MM.1S (cell line): ENCODE results near the gene EPN1.
A peak's percentile ranks its signal among the peaks of the same experiment; 100 is the strongest.

Experiments
- DNase-seq: peaks from one replicate; pipeline ENCODE4 v3.0.0-alpha.2; 2015
- H2AFZ ChIP-seq: fragments of 300-600 bp; sonication (generic); 2 replicates; pipeline ENCODE4 v1.6.0; 2016; ENCODE audit warnings: antibody characterized with exemption, low read length
- H3F3A ChIP-seq: fragments of 300-600 bp; sonication (generic); 2 replicates; pipeline ENCODE4 v1.6.1; 2016; ENCODE audit warnings: mild to moderate bottlenecking, antibody characterized with exemption, low read length, moderate library complexity, mixed read lengths; ENCODE audit not compliant: insufficient read depth
- H3K27ac ChIP-seq: fragments of 300-600 bp; sonication (generic); 2 replicates; pipeline ENCODE4 v1.5.1; 2016; ENCODE audit warnings: mild to moderate bottlenecking, low read length
- H3K27me3 ChIP-seq: fragments of 300-600 bp; sonication (generic); replicated peaks from 2 replicates; pipeline ENCODE4 v1.6.0; 2016; ENCODE audit warnings: low read length; ENCODE audit not compliant: insufficient read depth
- H3K36me3 ChIP-seq: fragments of 300-600 bp; sonication (generic); replicated peaks from 2 replicates; pipeline ENCODE4 v1.6.1; 2016; ENCODE audit warnings: mild to moderate bottlenecking, low read length, mixed read lengths; ENCODE audit not compliant: insufficient read depth
- H3K4me1 ChIP-seq: fragments of 300-600 bp; sonication (generic); 2 replicates; pipeline ENCODE4 v1.6.1; 2016; ENCODE audit warnings: low read length, mixed read lengths
- H3K4me2 ChIP-seq: fragments of 300-600 bp; sonication (generic); 2 replicates; pipeline ENCODE4 v1.6.0; 2016; ENCODE audit warnings: low read depth, low read length
- H3K4me3 ChIP-seq: fragments of 300-600 bp; sonication (generic); 2 replicates; pipeline ENCODE4 v1.5.1; 2016; ENCODE audit warnings: low read length, mixed read lengths
- H3K79me2 ChIP-seq: fragments of 300-600 bp; sonication (generic); 2 replicates; pipeline ENCODE4 v1.6.1; 2016; ENCODE audit warnings: mixed run types, low read length, mixed read lengths
- H3K9ac ChIP-seq: fragments of 300-600 bp; sonication (generic); 2 replicates; pipeline ENCODE4 v1.6.1; 2016; ENCODE audit warnings: low read length, mixed read lengths
- H3K9me2 ChIP-seq: fragments of 300-600 bp; sonication (generic); replicated peaks from 2 replicates; pipeline ENCODE4 v1.6.1; 2016; ENCODE audit warnings: mild to moderate bottlenecking, low read length, mixed read lengths; ENCODE audit not compliant: insufficient read depth
- H3K9me3 ChIP-seq: fragments of 300-600 bp; sonication (generic); replicated peaks from 2 replicates; pipeline ENCODE4 v1.6.1; 2016; ENCODE audit warnings: mild to moderate bottlenecking, low read length, mixed read lengths; ENCODE audit not compliant: insufficient read depth
- H4K20me1 ChIP-seq: fragments of 300-600 bp; sonication (generic); 2 replicates; pipeline ENCODE4 v1.6.1; 2016; ENCODE audit warnings: mild to moderate bottlenecking, low read length, moderate library complexity, mixed read lengths; ENCODE audit not compliant: insufficient read depth
- EZH2 ChIP-seq: fragments of 300-600 bp; sonication (generic); optimal IDR thresholded peaks from 2 replicates; pipeline ENCODE3; 2017; ENCODE audit warnings: low read depth, mild to moderate bottlenecking, antibody characterized with exemption, low read length, mixed read lengths
- EZH2phosphoT487 ChIP-seq: fragments of 300-600 bp; sonication (generic); IDR thresholded peaks from 2 replicates; pipeline ENCODE4 v1.6.1; 2018; ENCODE audit warnings: antibody characterized with exemption, low read length
- TF ChIP-seq, protein P1 (sequence below): fragments of 300-600 bp; sonication (generic); IDR thresholded peaks from 2 replicates; pipeline ENCODE4 v1.5.1; 2016; ENCODE audit warnings: antibody characterized with exemption, low read length, mixed read lengths

EPN1 gene

DNA sequence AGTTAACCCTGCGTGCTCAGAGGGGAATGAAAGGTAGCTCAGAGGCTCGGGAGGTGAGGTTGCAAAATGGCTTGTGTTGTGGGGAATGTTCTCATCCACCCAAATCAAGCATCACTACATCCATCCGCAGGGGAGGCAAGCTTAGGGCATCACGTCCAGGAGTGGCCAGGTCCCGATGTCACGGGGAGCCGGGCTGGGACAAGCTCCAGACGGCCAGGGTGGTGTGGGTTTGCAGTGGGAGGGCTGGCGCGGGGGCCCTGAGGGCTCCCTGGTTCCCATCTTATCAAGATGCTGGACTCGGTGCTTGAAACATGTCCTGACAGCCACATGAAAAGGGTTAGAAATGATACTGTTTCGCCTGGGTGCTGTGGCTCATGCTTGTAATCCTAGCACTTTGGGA is 25.8 kb downstream of the EPN1 start:
- H3K4me2 ChIP-seq: no peak overlapping the region
- H2AFZ ChIP-seq: no peak overlapping the region
- no peak overlapping the region for H3K27ac ChIP-seq
- no peaks in the 10 kb centered on the region for H3K9me2 ChIP-seq
- H3K36me3 ChIP-seq: 0 out of 2 replicates have a peak, but pooled peaks cover 2% of the 10 kb centered on the region
- TF ChIP-seq EZH2phosphoT487 (no peak), EZH2 (no peak)
- TF ChIP-seq, protein P1, sequence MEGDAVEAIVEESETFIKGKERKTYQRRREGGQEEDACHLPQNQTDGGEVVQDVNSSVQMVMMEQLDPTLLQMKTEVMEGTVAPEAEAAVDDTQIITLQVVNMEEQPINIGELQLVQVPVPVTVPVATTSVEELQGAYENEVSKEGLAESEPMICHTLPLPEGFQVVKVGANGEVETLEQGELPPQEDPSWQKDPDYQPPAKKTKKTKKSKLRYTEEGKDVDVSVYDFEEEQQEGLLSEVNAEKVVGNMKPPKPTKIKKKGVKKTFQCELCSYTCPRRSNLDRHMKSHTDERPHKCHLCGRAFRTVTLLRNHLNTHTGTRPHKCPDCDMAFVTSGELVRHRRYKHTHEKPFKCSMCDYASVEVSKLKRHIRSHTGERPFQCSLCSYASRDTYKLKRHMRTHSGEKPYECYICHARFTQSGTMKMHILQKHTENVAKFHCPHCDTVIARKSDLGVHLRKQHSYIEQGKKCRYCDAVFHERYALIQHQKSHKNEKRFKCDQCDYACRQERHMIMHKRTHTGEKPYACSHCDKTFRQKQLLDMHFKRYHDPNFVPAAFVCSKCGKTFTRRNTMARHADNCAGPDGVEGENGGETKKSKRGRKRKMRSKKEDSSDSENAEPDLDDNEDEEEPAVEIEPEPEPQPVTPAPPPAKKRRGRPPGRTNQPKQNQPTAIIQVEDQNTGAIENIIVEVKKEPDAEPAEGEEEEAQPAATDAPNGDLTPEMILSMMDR: no peak
- no peaks in the 10 kb centered on the region for H3K9me3 ChIP-seq
- no peaks in the 10 kb centered on the region for H3F3A ChIP-seq
- no peak for DNase-seq
- H3K27me3 ChIP-seq: no peaks in the 10 kb centered on the region
- H3K79me2 ChIP-seq: no peaks in the 10 kb centered on the region
- H3K9ac ChIP-seq: no peak overlapping the region
- no peaks in the 10 kb centered on the region for H3K4me1 ChIP-seq
- no peaks in the 10 kb centered on the region for H4K20me1 ChIP-seq
- H3K4me3 ChIP-seq: no peak overlapping the region

DNA sequence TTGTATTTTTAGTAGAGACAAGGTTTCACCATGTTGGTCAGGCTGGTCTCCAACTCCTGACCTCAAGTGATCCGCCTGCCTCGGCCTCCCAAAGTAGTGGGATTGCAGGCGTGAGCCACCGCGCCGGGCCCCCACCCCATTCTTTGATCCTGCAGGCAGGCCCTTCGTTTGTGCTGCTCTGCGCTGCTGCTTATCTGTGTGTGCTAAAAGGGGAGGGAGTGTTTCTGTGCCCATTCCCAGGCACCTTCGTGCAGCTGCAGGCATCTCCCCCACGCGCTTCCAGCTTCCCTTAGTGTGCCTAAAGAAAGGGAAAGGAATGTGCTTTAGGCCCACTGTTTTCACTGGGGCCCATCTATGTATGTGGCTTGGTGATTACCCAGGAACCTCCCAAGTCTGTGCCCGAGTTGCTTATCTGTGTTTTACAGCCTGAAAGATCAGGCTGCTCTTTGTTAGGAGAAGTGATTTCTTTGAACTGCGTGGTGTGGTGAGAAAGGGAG is 27.2 kb downstream of the EPN1 start:
- no peaks in the 10 kb centered on the region for H3F3A ChIP-seq
- H3K4me1 ChIP-seq: no peaks in the 10 kb centered on the region
- H4K20me1 ChIP-seq: no peaks in the 10 kb centered on the region
- no peak overlapping the region for H2AFZ ChIP-seq
- no peak for DNase-seq
- no peak overlapping the region for H3K4me3 ChIP-seq
- no peak overlapping the region for H3K4me2 ChIP-seq
- no peaks in the 10 kb centered on the region for H3K9me3 ChIP-seq
- no peak overlapping the region for H3K27ac ChIP-seq
- H3K9ac ChIP-seq: no peak overlapping the region
- no peaks in the 10 kb centered on the region for H3K79me2 ChIP-seq
- H3K27me3 ChIP-seq: no peaks in the 10 kb centered on the region
- H3K9me2 ChIP-seq: no peaks in the 10 kb centered on the region
- 0 out of 2 replicates have a peak, but pooled peaks cover 2% of the 10 kb centered on the region for H3K36me3 ChIP-seq
- TF ChIP-seq EZH2 (no peak), EZH2phosphoT487 (no peak)
- TF ChIP-seq, protein P1: no peak

DNA sequence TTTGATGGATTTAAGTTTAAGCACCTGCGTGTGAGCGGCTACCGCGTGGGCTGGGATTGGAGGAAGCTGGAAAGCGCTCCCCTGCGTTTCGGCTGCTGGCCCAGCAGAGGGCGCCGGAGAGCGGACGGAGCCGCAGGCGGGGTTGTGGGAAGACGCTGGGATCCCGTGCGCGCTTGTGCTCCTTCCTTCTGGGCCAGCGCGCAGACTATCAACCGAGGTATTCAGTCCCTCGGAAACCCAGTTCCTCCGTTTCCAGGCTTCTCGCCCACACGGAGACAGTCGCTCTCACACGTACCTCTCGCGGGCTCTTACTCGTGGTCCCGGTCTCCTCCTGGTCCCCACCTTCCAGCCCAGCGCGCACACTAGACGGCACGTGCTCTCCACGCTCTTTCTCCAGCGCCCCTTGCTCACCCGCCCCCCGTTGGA is 28.8 kb downstream of the EPN1 start:
- Histone ChIP-seq H3K36me3 (0 out of 2 replicates have a peak, but pooled peaks cover 2% of the 10 kb centered on the region), H3K4me3 (no peak overlapping the region), H3K27ac (no peak overlapping the region), H3K9me2 (no peaks in the 10 kb centered on the region), H3K9me3 (no peaks in the 10 kb centered on the region), H3K9ac (no peak overlapping the region), H3F3A (no peaks in the 10 kb centered on the region), H3K79me2 (no peaks in the 10 kb centered on the region), H3K4me1 (no peaks in the 10 kb centered on the region), H2AFZ (no peak overlapping the region), H3K4me2 (no peak overlapping the region), H4K20me1 (no peaks in the 10 kb centered on the region), H3K27me3 (no peaks in the 10 kb centered on the region)
- no peak for TF ChIP-seq EZH2
- TF ChIP-seq, protein P1: peak; percentile 41
- no peak for TF ChIP-seq EZH2phosphoT487
- DNase-seq: no peak
